GM06990 (cell line): Measurements from ENCODE around the gene SPNS2.

Source experiments
- DNase-seq: peaks from one replicate; pipeline ENCODE4 v3.0.0-alpha.2; 2011; ENCODE audit not compliant: insufficient read length; ENCODE audit errors: extremely low read depth
- H3K27me3 ChIP-seq: replicated peaks from 2 replicates; pipeline ENCODE4 v1.6.0; 2011; ENCODE audit warnings: low read length; ENCODE audit not compliant: control insufficient read depth, insufficient read depth
- H3K36me3 ChIP-seq: 2 replicates; pipeline ENCODE4 v1.5.1; 2011; ENCODE audit warnings: low read length; ENCODE audit not compliant: control insufficient read depth, insufficient read depth
- H3K4me3 ChIP-seq: replicated peaks from 2 replicates; pipeline ENCODE4 v1.5.1; 2011; ENCODE audit warnings: low read depth, mild to moderate bottlenecking, control low read depth, low read length
- TF ChIP-seq, protein P1 (sequence below): IDR thresholded peaks from 2 replicates; pipeline ENCODE4 v1.5.1; 2011; ENCODE audit warnings: low read length, control low read depth, mild to moderate bottlenecking, inconsistent platforms; ENCODE audit not compliant: insufficient read depth, poor library complexity, severe bottlenecking

The SPNS2 gene

GRCh38 chr17:4587803-4588202, 89.1 kb downstream of the SPNS2 start:
- Histone ChIP-seq H3K36me3 (no peaks in the 10 kb centered on the region), H3K27me3 (peaks cover 5% of the 10 kb centered on the region), H3K4me3 (no peak overlapping the region)
- TF ChIP-seq, protein P1, sequence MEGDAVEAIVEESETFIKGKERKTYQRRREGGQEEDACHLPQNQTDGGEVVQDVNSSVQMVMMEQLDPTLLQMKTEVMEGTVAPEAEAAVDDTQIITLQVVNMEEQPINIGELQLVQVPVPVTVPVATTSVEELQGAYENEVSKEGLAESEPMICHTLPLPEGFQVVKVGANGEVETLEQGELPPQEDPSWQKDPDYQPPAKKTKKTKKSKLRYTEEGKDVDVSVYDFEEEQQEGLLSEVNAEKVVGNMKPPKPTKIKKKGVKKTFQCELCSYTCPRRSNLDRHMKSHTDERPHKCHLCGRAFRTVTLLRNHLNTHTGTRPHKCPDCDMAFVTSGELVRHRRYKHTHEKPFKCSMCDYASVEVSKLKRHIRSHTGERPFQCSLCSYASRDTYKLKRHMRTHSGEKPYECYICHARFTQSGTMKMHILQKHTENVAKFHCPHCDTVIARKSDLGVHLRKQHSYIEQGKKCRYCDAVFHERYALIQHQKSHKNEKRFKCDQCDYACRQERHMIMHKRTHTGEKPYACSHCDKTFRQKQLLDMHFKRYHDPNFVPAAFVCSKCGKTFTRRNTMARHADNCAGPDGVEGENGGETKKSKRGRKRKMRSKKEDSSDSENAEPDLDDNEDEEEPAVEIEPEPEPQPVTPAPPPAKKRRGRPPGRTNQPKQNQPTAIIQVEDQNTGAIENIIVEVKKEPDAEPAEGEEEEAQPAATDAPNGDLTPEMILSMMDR, result no peak
- no peak for DNase-seq

DNA sequence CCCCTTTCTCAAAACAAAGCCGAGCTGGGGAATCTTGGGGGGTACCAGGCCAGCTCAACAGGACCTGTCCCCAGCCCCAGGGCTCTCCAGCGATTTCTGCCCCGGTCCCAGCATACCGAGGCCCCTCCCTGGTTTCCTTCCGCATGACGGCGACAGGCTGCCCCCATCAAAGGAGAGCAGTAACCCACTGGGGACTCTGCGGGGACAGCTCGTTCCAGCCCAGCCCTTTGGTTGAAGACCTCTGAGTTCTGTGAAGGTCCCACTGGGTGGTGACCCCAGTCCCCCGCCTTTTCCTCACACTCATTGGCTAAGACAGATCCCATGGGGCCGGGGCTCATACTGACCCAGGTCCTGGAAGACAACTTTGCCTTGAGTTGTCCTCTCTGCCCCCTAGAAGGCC, 89.7 kb downstream of the SPNS2 start:
- no peak for DNase-seq
- peaks cover 3% of the 10 kb centered on the region for H3K27me3 ChIP-seq
- no peaks in the 10 kb centered on the region for H3K36me3 ChIP-seq
- no peak overlapping the region for H3K4me3 ChIP-seq
- TF ChIP-seq, protein P1, result no peak
